Astrocyte of the spinal cord (primary cell): ENCODE data around the gene CDC42EP1.

Source experiments
- DNase-seq: peaks from one replicate; pipeline ENCODE4 v3.0.0; 2011; ENCODE audit warnings: low read depth, low spot score
- H3K4me3 ChIP-seq: 2 replicates; pipeline ENCODE4 v1.5.1; 2011; ENCODE audit warnings: low read depth, mild to moderate bottlenecking, low read length, moderate library complexity
- CTCF ChIP-seq: IDR thresholded peaks from 2 replicates; pipeline ENCODE4 v1.5.1; 2012; ENCODE audit warnings: low read depth, mild to moderate bottlenecking, low read length, inconsistent platforms
- in situ Hi-C: cut with HindIII; loops from 2 replicates; pipeline ENCODE4 v1.10.0; 2017; ENCODE audit warnings: low sequenced_read_pairs

Gene CDC42EP1

DNA sequence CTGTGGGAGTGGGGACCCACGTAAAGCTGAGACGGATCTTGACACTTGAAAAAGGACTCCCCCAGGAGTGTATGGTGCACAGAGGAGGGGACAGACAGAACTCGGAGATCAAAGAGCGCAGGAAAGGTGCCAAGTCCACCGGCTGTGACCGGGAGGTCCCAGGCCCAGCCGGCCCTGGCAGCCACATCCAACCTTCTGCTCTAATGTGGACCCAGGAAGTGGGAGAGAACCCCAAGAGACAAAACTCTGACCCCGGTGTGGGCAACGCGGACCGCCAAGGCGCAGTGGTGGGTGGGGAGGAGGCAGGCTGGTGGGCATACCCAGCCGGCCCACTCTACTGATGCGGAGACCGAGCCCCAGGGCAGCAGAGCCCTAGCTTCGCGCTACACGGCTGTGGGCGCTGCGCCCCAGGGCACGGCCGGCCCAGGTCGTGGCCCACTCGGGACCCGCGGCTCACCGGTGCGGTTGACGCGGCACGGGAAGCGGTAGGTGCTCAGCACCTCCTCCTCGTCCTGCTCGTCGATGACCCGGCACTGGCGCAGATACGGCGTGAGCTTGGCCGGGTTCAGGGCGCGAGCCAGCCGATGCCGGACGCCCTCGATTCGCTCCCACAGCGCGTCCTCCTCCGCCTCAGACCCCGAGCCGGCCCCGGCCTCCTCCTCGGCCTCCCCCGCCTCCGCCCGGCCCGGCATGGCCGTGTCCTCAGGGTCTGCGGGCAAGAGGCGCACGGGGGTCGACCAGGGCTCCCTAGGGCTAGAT is 41.6 kb upstream of the CDC42EP1 start:
- no peak for TF ChIP-seq CTCF
- in situ Hi-C loops = no loop called here
- DNase-seq = no peak
- peak overlapping the region; percentile 53 for H3K4me3 ChIP-seq

DNA sequence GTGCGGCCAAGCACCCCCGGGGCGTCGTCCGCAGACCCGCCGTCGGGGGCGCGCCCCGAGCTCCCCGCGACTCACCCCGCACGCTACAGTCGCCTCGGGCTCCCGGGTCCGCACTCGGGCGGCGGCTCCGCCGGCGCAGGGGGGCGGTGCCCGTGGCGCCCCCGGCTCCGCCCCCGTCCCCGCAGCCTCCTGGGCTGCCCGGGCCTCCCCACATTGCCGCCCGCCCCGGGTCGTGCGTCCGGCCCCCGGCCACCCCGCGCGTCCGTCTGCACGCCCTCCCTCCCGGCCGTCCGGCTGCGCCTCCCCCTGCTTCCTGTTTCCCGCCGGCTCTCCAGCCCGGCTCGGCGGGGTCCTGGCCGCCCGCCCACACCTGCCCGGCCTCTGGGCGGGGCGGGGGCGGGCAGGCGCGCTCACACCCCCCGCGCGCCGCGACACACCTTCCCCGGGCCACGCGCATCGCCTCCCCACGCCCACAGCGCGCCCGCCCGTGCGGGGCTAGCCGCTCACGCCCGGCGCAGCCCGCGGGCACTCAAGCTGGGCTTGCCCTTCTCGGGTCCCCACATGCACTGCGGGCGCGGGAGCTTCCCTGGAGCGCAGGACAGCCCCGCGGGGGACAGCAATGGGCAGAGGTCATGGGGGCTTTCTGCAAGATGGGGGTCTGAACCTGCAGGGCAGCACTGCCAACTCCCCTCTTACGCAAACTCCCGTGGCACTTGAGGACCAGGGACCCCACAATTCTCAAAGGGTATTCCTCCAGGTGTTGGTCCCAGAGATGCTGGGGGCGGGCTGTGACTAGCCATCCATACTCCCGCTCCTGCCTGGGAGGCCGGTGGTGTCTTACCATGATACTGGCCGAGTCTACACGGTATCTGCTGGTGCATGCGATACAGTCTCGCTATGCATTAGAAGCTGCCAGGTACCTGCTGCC is 40.7 kb upstream of the CDC42EP1 start, which contains the start of gene CARD10:
Gene CARD10 (minus strand): TSS at position 148 of the 928 bp plus-strand sequence. CDS start 215 bp downstream, outside the sequence.
- peak within 1 kb of the TSS; percentile 53 for H3K4me3 ChIP-seq
- no peak for DNase-seq
- TF ChIP-seq CTCF = no peak
- in situ Hi-C loops = no loop called here

DNA sequence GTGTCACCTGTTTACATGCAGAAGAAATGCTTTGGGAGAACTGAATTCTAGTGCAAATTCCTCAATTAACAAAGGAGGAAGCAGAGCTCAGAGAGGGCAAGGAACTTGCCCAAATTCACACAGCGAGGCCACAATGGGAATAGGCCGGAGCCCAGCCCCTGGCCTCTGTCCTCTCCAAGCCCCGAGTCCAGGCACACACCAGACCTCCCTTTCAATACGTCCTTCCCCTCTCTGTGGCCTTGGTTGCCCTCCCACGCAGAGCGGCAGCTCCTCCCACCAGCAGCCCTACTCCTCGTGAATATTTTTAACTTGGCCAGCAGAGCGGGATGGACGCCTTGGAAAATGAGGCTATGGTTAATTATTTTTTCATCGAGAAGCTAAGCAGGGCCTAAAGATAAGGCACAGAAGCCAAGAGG is 39.5 kb upstream of the CDC42EP1 start:
- no peak overlapping the region for H3K4me3 ChIP-seq
- no peak for TF ChIP-seq CTCF
- DNase-seq = no peak
- in situ Hi-C loops = no loop called here

DNA sequence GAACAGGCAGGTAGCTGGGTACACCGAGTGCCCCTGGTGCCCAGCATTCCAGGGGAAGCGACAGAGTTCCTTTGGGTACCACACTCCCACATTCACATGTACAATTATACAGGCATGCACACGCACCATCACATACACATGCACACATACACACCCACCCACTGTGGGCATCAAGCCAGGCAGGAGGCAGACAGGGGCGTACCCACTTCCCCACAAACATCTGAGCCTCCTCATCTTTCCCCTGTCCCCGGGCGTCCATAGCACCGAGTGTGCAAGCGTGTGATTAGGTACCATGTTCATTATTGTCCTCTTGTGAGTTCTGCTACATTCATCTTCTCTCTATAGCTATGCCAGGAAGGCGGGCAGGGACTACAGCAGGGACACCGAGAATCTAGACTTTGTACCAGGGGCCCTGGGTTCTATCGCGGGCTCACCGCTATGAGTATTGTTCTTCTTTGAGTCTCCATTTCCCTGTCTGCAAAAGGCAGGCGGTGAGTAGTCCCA is 39.0 kb upstream of the CDC42EP1 start:
- in situ Hi-C loops = no loop called here
- no peak overlapping the region for H3K4me3 ChIP-seq
- TF ChIP-seq CTCF = no peak
- no peak for DNase-seq

DNA sequence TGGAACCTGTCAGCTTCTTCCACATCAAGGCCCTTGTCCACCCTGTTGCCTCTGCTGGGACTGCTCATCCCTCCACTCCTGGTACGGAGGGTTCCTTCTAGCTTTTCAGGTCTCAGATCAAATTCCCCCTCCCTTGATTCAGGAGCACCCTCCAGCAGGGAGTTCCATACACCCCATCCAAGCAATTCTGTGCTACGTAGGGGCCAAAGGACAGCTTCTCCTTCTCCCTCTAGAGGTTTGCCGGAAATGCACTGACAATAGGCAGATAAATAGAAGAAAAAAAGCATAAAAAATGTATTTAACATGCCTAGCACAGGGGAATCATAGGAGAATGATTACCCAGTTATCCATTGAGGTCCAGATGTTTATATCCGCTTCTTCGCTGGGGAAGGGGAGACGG is 37.8 kb upstream of the CDC42EP1 start:
- peak; percentile 4 for TF ChIP-seq CTCF
- in situ Hi-C loops = no loop called here
- no peak for DNase-seq
- no peak overlapping the region for H3K4me3 ChIP-seq

DNA sequence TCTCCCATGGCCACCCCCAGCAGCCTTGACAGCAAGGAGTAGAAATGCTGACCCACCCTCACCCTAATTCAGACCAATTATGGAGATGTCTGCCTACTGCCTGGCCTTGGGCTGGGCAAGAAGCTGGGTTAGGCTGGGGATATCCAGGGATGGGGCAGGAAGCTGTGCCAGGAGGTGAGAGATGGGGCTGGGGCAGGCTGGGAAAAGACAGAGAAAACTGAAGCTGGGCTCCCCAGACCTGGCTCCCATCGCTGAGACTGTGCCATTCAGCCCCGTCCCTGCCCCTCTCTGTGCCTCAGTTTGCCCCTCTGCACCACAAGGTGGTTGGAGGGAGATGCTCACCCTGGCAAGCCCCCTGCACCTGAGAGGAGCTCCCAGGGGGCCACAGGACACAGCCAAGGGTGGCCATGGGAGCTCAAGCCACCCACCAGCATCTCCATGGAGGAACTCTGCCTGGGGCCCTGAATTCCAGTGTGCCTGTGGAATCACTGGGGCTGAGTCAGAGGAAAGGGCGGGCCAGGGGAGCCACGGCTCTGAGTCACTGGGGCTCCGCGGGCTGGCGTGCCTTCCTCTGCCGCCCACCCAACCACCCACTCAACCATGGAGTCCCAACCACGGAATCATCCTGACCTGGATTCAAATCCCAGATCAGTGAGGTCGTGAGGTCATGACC is 35.1 kb upstream of the CDC42EP1 start:
- H3K4me3 ChIP-seq = no peak overlapping the region
- peak; percentile 73 for DNase-seq
- in situ Hi-C loops = no loop called here
- no peak for TF ChIP-seq CTCF
